Inflammatory macrophage (primary cell): ENCODE results near the gene ASB4.
"Not testable (repeated sequence)": the region's sequence is repeated elsewhere in the genome, so short reads cannot be mapped to it uniquely, and the experiment has no call there.

Experiments
- DNase-seq, 2 donors: peaks; one replicate each; pipeline ENCODE4 v3.0.0-alpha.2; 2020 to 2022
- total RNA-seq, 18 experiments: gene quantifications; one replicate each; lab custom pipeline; 2026; ENCODE audit warnings: mixed read lengths in 6 of 18, inconsistent platforms in 2 of 18; lab: John Stamatoyannopoulos, UW

ASB4 gene, protein sequence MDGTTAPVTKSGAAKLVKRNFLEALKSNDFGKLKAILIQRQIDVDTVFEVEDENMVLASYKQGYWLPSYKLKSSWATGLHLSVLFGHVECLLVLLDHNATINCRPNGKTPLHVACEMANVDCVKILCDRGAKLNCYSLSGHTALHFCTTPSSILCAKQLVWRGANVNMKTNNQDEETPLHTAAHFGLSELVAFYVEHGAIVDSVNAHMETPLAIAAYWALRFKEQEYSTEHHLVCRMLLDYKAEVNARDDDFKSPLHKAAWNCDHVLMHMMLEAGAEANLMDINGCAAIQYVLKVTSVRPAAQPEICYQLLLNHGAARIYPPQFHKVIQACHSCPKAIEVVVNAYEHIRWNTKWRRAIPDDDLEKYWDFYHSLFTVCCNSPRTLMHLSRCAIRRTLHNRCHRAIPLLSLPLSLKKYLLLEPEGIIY
- total RNA-seq, result 0 to 0.12 (median 0) reads per million in 18 experiments

- DNase-seq, result no peak
These were observed at the start of gene ASB4 for GRCh38 chr7:95485391-95486123. TSS of gene ASB4 (plus strand) at chr7:95485943. CDS start at chr7:95485972, 29 bp downstream.

DNA sequence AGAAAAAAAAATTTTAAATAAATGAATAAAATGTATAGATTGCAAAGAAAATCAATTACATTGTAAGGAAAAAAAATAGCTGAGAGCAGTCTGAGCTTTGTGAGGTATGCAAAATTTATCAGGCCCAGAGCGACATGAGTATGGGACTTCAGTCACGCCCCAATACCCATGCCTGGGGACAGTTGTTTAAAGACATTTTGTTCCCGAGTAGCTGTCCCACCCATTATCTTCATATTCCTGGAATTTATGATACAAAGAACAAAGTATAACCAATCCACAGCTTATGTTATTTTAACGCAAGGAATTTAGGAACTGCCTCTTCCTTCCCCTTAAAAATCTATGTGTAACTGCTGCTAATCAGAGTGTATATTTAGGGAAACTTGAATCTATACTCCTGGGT is 49.3 kb upstream of the ASB4 start:
- no peak for DNase-seq

DNA sequence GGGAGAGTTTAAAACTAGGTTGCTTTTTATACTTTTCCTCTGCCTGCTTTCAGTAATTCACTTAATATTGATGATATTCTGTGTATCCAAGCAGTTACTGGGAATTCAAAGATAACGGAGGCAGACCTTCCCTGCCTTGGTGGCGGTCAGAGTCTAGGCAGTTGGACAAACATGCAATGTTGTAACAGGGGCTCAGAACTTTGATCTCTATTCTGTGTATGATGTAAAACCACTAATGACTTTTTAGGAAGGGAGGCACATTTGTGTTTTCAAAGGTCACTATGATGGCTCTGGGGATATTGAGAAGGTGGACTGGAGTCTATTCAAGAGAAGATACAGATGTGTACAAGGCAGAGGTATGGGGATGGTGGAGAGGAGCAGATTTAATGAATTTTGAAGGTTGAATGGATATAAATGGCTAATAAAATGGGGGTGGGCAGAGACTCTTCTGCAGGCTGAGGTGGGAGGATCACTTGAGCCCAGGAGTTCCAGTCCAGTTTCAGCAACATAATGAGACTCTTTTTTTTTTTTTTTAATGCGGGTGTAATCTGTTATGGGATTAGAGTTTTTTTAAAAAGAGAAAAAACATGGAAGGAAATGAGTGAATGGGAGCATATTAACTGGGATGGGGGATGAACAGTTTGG is 45.2 kb upstream of the ASB4 start:
- DNase-seq, result no peak

DNA sequence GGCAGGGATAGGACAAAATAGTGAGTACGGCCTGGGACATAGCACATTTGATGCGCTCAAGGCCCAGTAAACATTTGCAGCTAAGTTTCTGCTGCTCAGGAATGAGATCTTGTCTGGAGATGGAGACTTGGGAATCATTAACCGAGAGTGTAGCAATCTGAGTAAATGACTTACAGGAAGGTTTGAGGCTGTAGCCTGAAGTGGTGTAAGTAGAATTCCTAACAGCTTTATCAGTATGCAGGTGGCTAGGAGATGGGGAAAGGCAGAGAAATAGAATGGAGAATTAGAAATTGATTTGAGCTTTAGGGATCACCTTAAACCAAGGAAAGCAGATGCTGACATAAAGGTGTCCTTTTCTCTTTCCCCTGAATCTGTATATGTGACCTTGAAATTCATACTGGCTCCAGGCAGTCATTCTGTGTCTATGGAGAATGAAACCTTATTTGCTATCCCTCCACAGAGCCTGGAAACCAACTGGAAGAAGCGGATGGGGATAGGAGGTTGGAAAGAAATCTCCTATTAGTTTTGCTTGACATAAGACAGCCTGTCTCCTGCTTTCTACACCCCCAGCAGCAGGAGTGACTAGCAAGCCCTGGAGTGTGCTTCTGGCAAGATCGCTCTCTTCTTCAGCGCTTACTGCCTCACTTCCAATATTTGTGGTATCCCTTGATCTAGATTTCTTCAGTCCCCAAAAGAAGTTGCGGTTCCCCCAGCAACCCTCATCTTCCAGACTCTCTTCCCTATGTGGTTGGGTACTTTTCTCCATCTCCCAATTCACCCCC is 44.5 kb upstream of the ASB4 start:
- no peak for DNase-seq

DNA sequence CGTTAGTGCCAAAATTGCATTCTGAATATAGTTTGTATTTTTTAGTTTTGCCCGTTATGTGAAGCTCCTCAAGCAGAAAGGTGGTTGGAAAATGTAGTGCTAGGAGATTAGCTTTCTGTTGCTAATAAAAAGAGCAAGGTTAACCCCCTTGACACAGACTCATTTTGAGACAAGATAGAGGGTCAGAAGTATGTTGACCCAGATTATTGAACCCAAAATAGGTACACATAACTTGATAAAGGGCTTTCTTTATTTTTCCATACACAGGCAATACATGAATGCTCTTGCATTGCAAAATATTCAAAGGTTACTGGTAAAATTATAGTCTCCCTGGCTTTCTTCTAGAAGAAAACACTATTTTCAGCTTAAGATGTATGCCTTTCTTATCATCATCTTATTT is 40.9 kb upstream of the ASB4 start:
- no peak for DNase-seq

GRCh38 chr7:95446618-95447017 is 39.1 kb upstream of the ASB4 start:
- DNase-seq, result no peak

DNA sequence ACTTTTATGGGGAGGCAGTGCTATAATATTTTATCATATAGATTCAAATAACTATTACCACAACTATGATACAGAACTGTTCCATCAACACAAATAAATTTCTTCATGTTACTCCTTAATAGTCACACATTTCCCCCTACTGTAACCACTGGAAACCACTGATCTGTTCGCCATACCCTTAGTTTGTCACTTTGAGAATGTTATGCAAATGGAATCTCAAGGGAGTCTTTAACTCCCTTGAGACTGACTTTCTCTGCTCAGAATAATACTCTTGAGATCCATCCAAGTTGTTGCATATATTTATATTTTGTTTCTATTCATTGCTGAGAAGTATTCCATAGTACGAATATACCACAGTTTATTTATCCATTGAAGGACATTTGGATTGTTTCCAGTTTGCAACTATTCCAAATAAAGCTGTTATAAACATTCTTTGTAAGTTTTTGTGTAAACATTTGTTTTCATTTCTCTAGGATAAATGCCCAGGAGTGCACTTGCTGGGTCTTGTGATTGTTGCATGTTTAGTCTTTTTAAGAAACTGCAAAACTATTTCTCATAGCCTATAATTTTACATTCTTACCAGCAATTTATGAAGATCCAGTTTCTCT is 31.2 kb upstream of the ASB4 start:
- DNase-seq, result no peak

DNA sequence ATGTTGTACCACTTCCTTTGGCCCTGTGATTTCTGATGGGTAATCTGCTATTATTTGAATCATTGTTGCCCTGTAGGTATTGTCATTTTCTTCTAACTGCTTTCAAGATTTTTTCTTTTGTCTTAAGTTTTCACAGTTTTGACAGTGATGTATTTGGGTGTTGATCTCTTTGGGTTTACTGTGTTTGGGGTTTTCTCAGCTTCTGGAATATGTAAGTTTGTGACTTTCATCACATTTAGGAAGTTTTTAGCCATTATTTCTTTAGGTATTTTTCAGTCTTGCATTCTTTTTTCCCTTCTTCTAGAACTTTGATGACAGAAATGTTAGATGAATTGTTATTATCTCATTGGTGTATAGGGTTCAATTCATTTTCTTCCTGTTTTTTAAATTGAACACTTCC is 27.8 kb upstream of the ASB4 start:
- DNase-seq, result no peak

DNA sequence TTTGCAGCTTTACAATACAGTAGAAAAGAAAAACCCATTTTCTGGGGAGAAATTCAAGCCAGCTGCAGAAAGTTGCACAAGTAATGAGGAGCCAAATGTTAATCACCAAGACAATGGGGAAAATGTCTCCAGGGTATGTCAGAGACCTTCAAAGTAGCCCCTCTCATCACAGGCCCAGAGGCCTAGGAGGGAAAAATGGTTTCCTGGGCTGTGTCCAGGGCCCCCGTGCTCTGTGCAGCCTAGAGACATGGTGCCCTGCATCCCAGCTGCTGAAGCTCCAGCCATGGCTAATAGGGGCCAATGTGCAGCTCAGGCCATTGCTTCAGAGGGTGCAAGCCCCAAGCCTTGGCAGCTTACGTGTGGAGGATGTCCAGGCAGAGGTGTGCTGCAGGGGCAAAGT is 25.1 kb upstream of the ASB4 start:
- DNase-seq, result not testable (repeated sequence)

- DNase-seq, result no peak
These were observed 17.7 kb upstream of the ASB4 start for GRCh38 chr7:95467912-95468607.

DNA sequence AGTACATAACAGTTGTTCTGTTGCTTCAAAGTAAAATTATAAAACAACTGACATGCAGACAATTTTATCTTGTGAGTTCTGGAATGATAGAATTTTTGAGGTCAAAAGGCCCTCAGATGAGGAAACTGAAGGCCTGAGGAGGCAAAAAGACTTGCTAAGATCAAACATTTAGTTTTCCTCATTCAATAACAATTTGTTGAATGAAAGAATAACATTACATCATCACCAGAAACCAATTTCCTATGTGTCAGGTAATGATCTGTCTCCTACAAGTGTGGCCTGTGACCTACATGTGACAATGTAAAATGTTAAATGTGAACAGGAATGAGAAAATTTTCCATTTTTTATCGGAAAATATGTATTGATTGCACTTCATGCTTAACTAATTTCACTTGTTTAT is 16.6 kb upstream of the ASB4 start:
- no peak for DNase-seq

DNA sequence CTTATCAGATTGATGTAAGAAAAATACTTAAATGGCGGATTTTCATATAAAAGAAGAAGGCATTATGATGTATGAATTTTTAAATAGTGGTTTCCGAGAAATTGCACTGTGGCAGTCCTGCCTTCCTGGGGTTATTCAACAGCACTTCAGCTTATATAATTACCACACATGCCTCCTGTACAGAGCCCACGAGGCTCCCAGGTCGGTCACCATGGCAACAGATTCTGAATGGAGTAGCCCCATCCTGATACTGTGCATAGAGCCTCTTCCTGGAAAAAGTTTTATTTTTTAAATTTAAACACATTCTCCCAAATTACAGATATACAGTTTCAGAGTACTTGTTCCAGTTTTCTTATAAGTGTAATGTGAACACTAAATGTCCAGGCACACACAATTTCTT is 15.9 kb upstream of the ASB4 start:
- no peak for DNase-seq

DNA sequence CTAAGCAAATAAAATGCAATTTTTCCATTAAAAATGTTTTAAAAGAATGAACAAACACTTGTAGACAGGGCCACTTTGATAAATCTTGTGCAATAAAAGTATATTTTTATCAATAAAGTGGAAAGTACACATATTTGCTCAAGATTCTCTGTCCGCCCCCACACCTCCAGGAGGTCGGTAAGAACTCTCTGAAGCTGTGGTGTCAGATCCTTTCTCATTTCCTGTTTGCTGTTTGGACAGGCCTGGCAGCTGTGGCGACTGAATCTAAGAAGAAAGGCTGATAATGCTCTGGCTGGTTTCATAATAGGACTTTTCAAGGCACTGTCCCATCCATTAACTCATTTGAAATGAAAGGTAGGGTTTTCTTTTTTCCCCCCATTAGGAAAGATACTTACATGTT is 15.3 kb upstream of the ASB4 start:
- peak; percentile 4 to 47 for DNase-seq

GRCh38 chr7:95471071-95471470 is 14.7 kb upstream of the ASB4 start:
- no peak for DNase-seq

DNA sequence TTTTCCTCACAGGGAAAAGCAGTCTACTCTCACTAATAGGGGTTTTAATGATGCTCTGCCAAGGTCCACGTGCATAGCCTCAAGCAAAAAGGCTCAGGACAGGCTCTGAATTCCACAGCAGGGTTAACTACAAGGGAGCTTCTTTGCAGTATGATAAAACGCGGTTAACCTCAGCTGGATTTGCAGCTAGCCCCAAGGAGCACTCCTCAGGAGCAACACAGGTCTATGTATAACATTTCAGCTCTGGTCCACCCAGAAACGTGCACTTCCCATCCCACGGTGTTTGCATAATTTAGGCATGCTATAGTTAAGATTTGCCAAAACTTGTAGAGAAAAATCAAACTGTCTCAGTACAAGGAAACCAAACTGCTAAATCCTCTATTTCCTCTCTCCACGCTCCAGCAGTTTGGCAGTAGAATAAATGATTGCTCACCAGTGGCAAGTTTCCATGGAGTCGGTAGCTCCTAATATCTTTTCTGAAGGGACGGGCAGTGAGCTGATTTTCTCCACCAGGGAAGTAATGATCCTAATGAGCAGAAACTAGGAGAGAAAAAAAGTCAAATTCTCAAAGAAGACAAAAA is 13.1 kb upstream of the ASB4 start:
- DNase-seq, result no peak

GRCh38 chr7:95473276-95473985 is 12.3 kb upstream of the ASB4 start:
- DNase-seq, result no peak

DNA sequence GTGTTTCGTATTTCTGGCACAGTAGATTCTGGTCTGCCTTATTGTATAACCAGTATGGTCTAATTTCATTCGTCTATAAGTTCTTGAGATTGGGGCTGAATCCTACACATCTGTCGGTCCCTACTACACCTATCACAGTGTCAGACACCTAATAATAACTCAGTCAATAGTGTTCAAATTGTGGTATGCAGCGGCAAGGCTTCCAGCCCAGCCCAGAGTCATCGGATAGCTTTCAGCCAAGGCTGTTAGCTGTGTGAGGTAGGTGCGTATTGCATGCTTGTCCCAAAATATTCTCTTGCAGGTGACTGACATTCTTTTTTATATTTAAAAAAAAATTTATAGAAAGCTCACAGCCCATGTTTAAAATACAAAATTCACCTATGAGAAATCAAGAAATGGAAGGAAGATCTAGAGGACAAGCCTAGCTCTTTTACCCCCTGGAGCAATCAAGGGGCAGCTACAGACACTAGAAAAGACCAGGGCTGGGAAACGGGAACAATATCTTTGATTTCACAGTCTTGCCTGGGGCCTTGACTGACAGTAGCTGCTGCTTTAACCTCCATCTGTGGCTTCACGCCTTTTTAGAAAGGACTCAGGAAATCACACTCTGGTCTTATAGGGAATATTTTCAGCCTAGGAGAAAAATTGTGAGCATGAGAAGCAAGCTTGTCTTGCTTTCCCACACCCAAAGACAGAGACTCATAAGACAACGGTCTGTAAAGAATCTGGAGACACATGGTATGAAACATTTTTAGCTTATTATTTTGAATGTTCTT is 9.5 kb upstream of the ASB4 start:
- no peak for DNase-seq

DNA sequence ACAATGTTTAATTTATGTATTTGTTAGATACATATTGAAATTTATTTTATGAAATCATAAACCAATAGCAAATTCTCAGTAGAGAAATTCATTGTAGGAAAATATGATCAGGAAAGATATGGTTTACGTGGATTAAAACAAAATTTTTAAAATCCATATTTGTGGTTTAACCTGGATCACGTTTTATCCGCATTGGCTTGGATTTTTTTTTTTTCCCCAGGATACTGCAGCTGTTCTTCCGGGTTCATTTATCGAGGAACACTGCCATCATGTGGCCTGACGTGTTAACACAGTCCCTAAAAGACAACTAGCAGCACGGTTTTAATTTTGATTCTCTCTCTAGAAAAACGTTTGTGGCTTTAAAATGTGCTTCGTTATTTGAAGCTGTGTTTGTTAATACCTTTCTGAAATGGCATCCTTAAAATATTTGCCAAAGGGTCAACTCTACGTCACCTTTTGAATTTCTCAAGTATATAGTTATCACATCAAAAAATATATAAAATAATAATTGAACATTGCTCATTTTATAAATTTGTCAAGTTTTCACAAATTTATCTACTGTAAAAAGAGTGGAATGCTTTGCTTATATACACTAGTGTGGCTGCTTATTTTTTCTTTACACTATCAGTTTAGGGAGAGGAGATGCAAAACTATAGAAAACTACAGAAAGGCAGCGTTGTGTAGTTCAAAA is 8.7 kb upstream of the ASB4 start:
- DNase-seq, result peak; percentile 60 to 68
